Measurements from ENCODE around the gene MAP10. TPM values are rescaled to one million over a fixed set of nuclear protein-coding genes. Genes with fewer than 3 reads are reported as not detected.

The MAP10 gene
- total RNA-seq, 2 donors from 2014 or later: 2.4 to 2.5 TPM

DNA sequence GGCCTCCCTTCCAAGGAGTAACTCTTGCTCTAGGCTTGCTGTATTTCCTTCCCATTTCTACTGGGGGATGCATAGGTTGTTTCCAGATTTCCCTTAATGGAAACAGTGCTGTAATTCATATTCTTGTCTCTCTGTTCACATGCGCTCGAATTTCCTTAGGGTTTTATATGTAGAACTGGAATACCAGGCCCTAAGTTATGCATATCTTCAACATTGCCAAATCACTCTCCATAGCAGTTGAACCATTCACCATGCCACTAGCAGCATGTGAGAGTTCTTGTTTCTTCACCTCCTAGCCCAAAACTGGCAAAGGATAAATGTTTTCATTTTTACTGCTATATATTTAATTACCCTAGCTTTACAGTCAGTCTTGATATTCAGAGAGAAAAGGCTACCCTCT, 12.8 kb downstream of the MAP10 start:
- no peak overlapping the region for H3K4me3 ChIP-seq
- no peak overlapping the region for H3K9ac ChIP-seq (ENCODE audit: low read depth in 2 of 2, low read length in 2 of 2)
- no peaks in the 10 kb centered on the region for H3K27me3 ChIP-seq
- H3K9me3 ChIP-seq: no peaks in the 10 kb centered on the region
- no peaks in the 10 kb centered on the region for H3K4me1 ChIP-seq
- no peak overlapping the region for H3K27ac ChIP-seq
- H3K36me3 ChIP-seq: no peaks in the 10 kb centered on the region
- intact Hi-C loops (cut with DNase I): no loop called here
- no peak for DNase-seq
- TF ChIP-seq, protein P1, sequence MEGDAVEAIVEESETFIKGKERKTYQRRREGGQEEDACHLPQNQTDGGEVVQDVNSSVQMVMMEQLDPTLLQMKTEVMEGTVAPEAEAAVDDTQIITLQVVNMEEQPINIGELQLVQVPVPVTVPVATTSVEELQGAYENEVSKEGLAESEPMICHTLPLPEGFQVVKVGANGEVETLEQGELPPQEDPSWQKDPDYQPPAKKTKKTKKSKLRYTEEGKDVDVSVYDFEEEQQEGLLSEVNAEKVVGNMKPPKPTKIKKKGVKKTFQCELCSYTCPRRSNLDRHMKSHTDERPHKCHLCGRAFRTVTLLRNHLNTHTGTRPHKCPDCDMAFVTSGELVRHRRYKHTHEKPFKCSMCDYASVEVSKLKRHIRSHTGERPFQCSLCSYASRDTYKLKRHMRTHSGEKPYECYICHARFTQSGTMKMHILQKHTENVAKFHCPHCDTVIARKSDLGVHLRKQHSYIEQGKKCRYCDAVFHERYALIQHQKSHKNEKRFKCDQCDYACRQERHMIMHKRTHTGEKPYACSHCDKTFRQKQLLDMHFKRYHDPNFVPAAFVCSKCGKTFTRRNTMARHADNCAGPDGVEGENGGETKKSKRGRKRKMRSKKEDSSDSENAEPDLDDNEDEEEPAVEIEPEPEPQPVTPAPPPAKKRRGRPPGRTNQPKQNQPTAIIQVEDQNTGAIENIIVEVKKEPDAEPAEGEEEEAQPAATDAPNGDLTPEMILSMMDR (IDR thresholded peaks at IDR 0.05): no peak

DNA sequence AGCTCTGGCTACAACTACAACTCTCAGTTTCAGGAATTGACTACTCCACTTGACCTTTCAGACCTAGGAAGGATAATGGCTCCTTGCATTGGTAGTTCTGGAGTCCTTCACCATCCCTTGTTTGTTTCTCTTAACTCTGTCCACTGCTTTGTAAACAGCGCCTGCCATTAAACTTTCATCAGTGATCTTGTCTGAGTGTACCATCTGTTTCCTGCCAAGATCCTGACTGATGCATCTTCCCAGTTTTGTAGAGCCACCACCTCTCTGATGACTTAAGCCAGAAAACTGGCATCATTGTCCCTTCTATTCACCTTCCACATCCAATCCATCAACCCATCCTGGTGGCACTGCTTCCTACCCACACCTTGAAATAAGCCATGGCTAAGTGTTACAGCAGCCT, 15.2 kb downstream of the MAP10 start:
- no peaks in the 10 kb centered on the region for H3K4me1 ChIP-seq
- intact Hi-C loops (cut with DNase I): no loop called here
- no peak overlapping the region for H3K4me3 ChIP-seq
- H3K36me3 ChIP-seq: no peaks in the 10 kb centered on the region
- no peak for DNase-seq
- TF ChIP-seq, protein P1 (IDR thresholded peaks at IDR 0.05): no peak
- no peak overlapping the region for H3K9ac ChIP-seq (ENCODE audit: low read depth in 2 of 2, low read length in 2 of 2)
- no peak overlapping the region for H3K27ac ChIP-seq
- H3K27me3 ChIP-seq: no peaks in the 10 kb centered on the region
- H3K9me3 ChIP-seq: no peaks in the 10 kb centered on the region

DNA sequence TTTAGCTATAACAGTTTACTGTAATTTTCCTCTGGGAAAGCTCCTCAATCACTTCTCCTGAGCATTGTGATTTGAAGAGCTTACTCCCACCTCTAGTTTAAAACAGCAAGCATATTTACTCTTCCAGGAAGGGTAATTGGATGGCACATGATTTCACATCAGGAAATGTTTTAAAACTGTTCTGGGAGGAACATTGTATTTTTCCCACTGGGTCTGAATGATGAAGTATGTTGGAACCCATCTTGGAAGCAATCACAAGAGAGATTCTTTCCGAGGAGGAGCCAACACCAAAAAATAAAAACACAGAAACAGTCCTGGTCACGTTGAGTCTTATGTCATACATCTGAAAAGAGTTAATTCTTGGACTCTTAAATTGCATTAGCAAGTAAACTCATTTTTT, 17.3 kb downstream of the MAP10 start:
- H3K27me3 ChIP-seq: no peaks in the 10 kb centered on the region
- intact Hi-C loops (cut with DNase I): no loop called here
- no peaks in the 10 kb centered on the region for H3K4me1 ChIP-seq
- no peaks in the 10 kb centered on the region for H3K9me3 ChIP-seq
- H3K36me3 ChIP-seq: no peaks in the 10 kb centered on the region
- TF ChIP-seq, protein P1 (IDR thresholded peaks at IDR 0.05): no peak
- H3K4me3 ChIP-seq: no peak overlapping the region
- H3K9ac ChIP-seq (ENCODE audit: low read depth in 2 of 2, low read length in 2 of 2): no peak overlapping the region
- no peak overlapping the region for H3K27ac ChIP-seq
- no peak for DNase-seq

DNA sequence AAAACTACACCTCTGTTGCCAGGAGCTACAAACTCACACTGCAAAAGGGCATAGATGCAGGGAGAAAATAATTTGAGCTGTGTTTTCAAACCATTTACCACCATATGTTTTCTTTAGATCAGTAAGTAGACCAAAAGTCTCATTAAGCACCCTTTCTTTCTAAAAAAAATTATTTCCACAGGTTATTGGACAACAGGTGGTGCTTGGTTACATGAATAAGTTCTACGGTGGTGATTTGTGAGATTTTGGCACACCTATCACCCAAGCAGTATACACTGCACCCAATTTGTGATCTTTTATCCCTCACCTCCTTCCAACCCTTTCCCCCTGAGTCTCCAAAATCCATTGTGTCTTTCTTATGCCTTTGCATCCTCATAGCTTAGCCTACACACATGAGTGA, 21.1 kb downstream of the MAP10 start:
- no peak for DNase-seq
- TF ChIP-seq, protein P1 (IDR thresholded peaks at IDR 0.05): no peak
- no peak overlapping the region for H3K4me3 ChIP-seq
- intact Hi-C loops (cut with DNase I): no loop called here
- no peaks in the 10 kb centered on the region for H3K36me3 ChIP-seq
- no peaks in the 10 kb centered on the region for H3K27me3 ChIP-seq
- no peaks in the 10 kb centered on the region for H3K9me3 ChIP-seq
- H3K4me1 ChIP-seq: no peaks in the 10 kb centered on the region
- H3K27ac ChIP-seq: no peak overlapping the region
- H3K9ac ChIP-seq (ENCODE audit: low read depth in 2 of 2, low read length in 2 of 2): no peak overlapping the region

DNA sequence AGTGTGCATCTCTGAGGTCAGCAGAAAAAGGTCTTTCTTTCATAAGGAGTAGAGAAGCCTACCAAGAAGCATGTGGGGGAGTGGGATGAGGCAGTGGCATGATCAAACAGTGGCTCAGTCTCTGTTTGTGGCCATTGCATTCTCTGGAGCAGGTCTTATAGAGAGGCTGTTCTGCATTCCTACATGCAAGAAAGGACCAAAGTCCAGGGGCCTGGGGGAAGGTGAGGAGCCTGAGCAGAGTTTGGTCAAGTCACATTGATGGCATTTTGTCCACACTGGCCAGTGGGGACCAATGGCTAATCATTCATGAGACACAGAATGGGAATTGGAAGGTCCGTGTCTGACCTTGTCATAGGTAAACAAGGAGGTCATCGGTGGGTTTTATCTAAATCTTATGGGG, 25.4 kb downstream of the MAP10 start:
- Histone ChIP-seq H3K4me3 (no peak overlapping the region), H3K9me3 (no peaks in the 10 kb centered on the region), H3K27ac (no peak overlapping the region), H3K36me3 (no peaks in the 10 kb centered on the region), H3K4me1 (no peaks in the 10 kb centered on the region), H3K9ac (ENCODE audit: low read depth in 2 of 2, low read length in 2 of 2) (no peak overlapping the region), H3K27me3 (no peaks in the 10 kb centered on the region)
- TF ChIP-seq, protein P1 (IDR thresholded peaks at IDR 0.05): no peak
- no peak for DNase-seq
- intact Hi-C loops (cut with DNase I): no loop called here

DNA sequence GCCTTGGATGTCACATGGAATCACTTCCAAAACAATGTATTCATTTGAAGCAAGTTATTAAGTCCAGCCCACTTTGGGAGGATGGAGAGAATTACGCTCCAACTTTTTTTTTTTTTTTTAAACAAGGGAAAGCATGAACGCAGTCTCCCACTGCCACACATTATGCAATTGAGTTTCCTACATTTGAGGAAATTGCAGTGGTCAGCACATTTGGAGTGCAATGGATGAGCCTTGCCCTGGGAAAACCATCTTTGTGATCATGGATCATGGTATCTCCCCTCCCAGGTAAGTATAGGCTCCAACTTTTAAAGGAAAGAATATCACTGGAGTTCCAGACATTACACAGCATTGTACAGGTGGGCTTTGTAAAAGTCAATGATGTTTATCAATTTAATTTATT, 26.7 kb downstream of the MAP10 start:
- DNase-seq: no peak

More for the DNA sequence above, 26.7 kb downstream of the MAP10 start:
- Histone ChIP-seq H3K4me1 (no peaks in the 10 kb centered on the region), H3K27ac (no peak overlapping the region), H3K4me3 (no peak overlapping the region), H3K27me3 (no peaks in the 10 kb centered on the region), H3K36me3 (no peaks in the 10 kb centered on the region), H3K9me3 (no peaks in the 10 kb centered on the region), H3K9ac (ENCODE audit: low read depth in 2 of 2, low read length in 2 of 2) (no peak overlapping the region)
- TF ChIP-seq, protein P1 (IDR thresholded peaks at IDR 0.05): no peak
- intact Hi-C loops (cut with DNase I): no loop called here
